ENCODE data around the gene SCUBE3. TPM values are rescaled to one million over a fixed set of nuclear protein-coding genes. Genes with fewer than 3 reads are reported as not detected.
A peak's percentile ranks its signal among the peaks of the same experiment; 100 is the strongest.

Gene SCUBE3
- total and polyA plus RNA-seq, 9 of the 15 experiments (the other 6 are each of a cell fraction or from before 2014, with no cell fraction given) = 0.01 to 0.11 TPM; not detected in 7

GRCh38 chr6:35218021-35218420 is 4.3 kb downstream of the SCUBE3 start:
- Histone ChIP-seq H3K9me3 (replicated peaks; ENCODE audit: control insufficient read depth, insufficient read depth, low read depth, low read length) (no peaks in the 10 kb centered on the region), H2AFZ (ENCODE audit: low read depth, low read length) (no peak overlapping the region), H3K36me3 (ENCODE audit: control insufficient read depth, insufficient read depth, low read length) (no peaks in the 10 kb centered on the region), H4K20me1 (replicated peaks; ENCODE audit: control insufficient read depth, insufficient read depth, low read length) (peaks cover 12% of the 10 kb centered on the region; the same call in 1 of the 2 replicates), H3K9ac (ENCODE audit: insufficient read depth in 1 of 2, low read depth in 2 of 2, low read length in 2 of 2) (no peak overlapping the region), H3K9me1 (ENCODE audit: control insufficient read depth, insufficient read depth, low read length) (no peaks in the 10 kb centered on the region), H3K4me3 (no peak overlapping the region), H3K27me3 (ENCODE audit: control insufficient read depth in 2 of 2, insufficient read depth in 2 of 2, low read length in 2 of 2) (peaks cover 44 to 64% of the 10 kb centered on the region in 2 experiments), H3K27ac (ENCODE audit: extremely low read depth, low read depth, low read length) (no peak overlapping the region), H3K4me1 (replicated peaks in 1 of 2; ENCODE audit: control insufficient read depth in 2 of 2, insufficient read depth in 2 of 2, low read length in 2 of 2) (peaks cover 4 to 22% of the 10 kb centered on the region in 2 experiments; a peak in 4 of 5 replicates), H3K79me2 (ENCODE audit: control insufficient read depth, insufficient read depth, low read length) (no peaks in the 10 kb centered on the region), H3K4me2 (ENCODE audit: insufficient read depth, low read length) (no peak overlapping the region)
- no TSS peak for BruUV-seq (replicated peaks)
- DNase-seq (ENCODE audit: extremely low read depth in 1 of 4, low spot score in 3 of 4) (no peak), FAIRE-seq (no peak), ATAC-seq (no peak)
- in situ Hi-C loops (cut with MboI) (no loop called here), intact Hi-C loops (cut with micrococcal nuclease) (no loop called here)
- TF ChIP-seq SPI1 (IDR thresholded peaks at IDR 0.05; ENCODE audit: borderline replicate concordance, low read depth, low read length) (peak; percentile 74; the same call in 1 of the 2 replicates), CAMTA2 (CRISPR knock-in tag; conservative IDR thresholded peaks at IDR 0.05) (no peak), HNRNPH1 (optimal IDR thresholded peaks at IDR 0.05; ENCODE audit: low read depth, low read length) (no peak), MEF2D (tag; conservative IDR thresholded peaks at IDR 0.05; ENCODE audit: low read depth) (no peak)
- ChIA-PET CTCF (ENCODE audit: low intra/inter-chr PET ratio) (no interaction called here), POLR2A (interaction anchor here (0.6 to 1.2 kb wide), 3 partner anchors 12 to 931 kb away, joined by 3 to 4 read pairs (median 3); no protein-coding TSS in a partner anchor)
- 4% methylated on average over 4 of the region's 4 CpGs for WGBS (ENCODE audit: insufficient coverage, low coverage, missing lambda C conversion rate)

GRCh38 chr6:35218456-35218855 is 4.7 kb downstream of the SCUBE3 start:
- H3K27ac ChIP-seq (ENCODE audit: extremely low read depth, low read depth, low read length) = no peak overlapping the region
- 11% methylated on average over 4 of the region's 4 CpGs for WGBS (ENCODE audit: insufficient coverage, low coverage, missing lambda C conversion rate)

More at GRCh38 chr6:35218456-35218855, 4.7 kb downstream of the SCUBE3 start:
- intact Hi-C loops (cut with micrococcal nuclease) (no loop called here), in situ Hi-C loops (cut with MboI) (no loop called here)
- CTCF ChIA-PET (ENCODE audit: low intra/inter-chr PET ratio) = no interaction called here
- H3K4me2 ChIP-seq (ENCODE audit: insufficient read depth, low read length) = no peak overlapping the region
- no peak overlapping the region for H3K9ac ChIP-seq (ENCODE audit: insufficient read depth in 1 of 2, low read depth in 2 of 2, low read length in 2 of 2)
- ATAC-seq (no peak), DNase-seq (ENCODE audit: extremely low read depth in 1 of 4, low spot score in 3 of 4) (no peak), FAIRE-seq (no peak)
- H2AFZ ChIP-seq (ENCODE audit: low read depth, low read length) = no peak overlapping the region
- TF ChIP-seq ELF4 (CRISPR knock-in tag; IDR thresholded peaks at IDR 0.05) = no peak
- TF ChIP-seq HMGN3 (IDR thresholded peaks at IDR 0.05; ENCODE audit: borderline replicate concordance, extremely low read depth, insufficient read length, low read depth, low read length) = no peak
- H3K9me3 ChIP-seq (replicated peaks; ENCODE audit: control insufficient read depth, insufficient read depth, low read depth, low read length) = no peaks in the 10 kb centered on the region
- H3K79me2 ChIP-seq (ENCODE audit: control insufficient read depth, insufficient read depth, low read length) = no peaks in the 10 kb centered on the region
- peaks cover 4 to 18% of the 10 kb centered on the region in 2 experiments; a peak in 4 of 5 replicates for H3K4me1 ChIP-seq (replicated peaks in 1 of 2; ENCODE audit: control insufficient read depth in 2 of 2, insufficient read depth in 2 of 2, low read length in 2 of 2)
- POLR2A ChIA-PET = interaction anchor here (0.6 to 1.2 kb wide), 4 partner anchors 8 to 932 kb away, joined by 3 to 4 read pairs (median 3); no protein-coding TSS in a partner anchor
- H4K20me1 ChIP-seq (replicated peaks; ENCODE audit: control insufficient read depth, insufficient read depth, low read length) = peaks cover 12% of the 10 kb centered on the region; the same call in 1 of the 2 replicates
- no peaks in the 10 kb centered on the region for H3K36me3 ChIP-seq (ENCODE audit: control insufficient read depth, insufficient read depth, low read length)
- no peaks in the 10 kb centered on the region for H3K9me1 ChIP-seq (ENCODE audit: control insufficient read depth, insufficient read depth, low read length)
- BruUV-seq (replicated peaks) = no TSS peak
- peaks cover 44 to 60% of the 10 kb centered on the region in 2 experiments for H3K27me3 ChIP-seq (ENCODE audit: control insufficient read depth in 2 of 2, insufficient read depth in 2 of 2, low read length in 2 of 2)
- no peak overlapping the region for H3K4me3 ChIP-seq
